GM19023 (cell line): ENCODE results near the gene FOSL2.
"Not testable (repeated sequence)": the region's sequence is repeated elsewhere in the genome, so short reads cannot be mapped to it uniquely, and the experiment has no call there.

Source experiments
- ATAC-seq: cut with Tn5 transposase; IDR thresholded peaks from one replicate; pipeline ENCODE4 v1.9.1; 2021; ENCODE audit warnings: mild to moderate bottlenecking, moderate library complexity; ENCODE audit not compliant: unreplicated experiment

FOSL2 gene

GRCh38 chr2:28357055-28357454 lies 35.6 kb upstream of the FOSL2 start:
- no peak for ATAC-seq

- no peak for ATAC-seq
Measured at GRCh38 chr2:28357948-28358667, 34.5 kb upstream of the FOSL2 start.

- ATAC-seq, result peak; percentile 9
Measured at GRCh38 chr2:28358668-28359201, 33.9 kb upstream of the FOSL2 start.

GRCh38 chr2:28359222-28360057 lies 33.2 kb upstream of the FOSL2 start:
- peak; percentile 76 for ATAC-seq

- no peak for ATAC-seq
Measured at GRCh38 chr2:28360058-28360717, 32.5 kb upstream of the FOSL2 start.

- ATAC-seq, result no peak
Measured at GRCh38 chr2:28360718-28361293, 31.9 kb upstream of the FOSL2 start.

GRCh38 chr2:28361991-28362710 lies 30.5 kb upstream of the FOSL2 start:
- no peak for ATAC-seq

- ATAC-seq, result no peak
Measured at GRCh38 chr2:28362991-28363521, 29.6 kb upstream of the FOSL2 start.

GRCh38 chr2:28363686-28364280 lies 28.9 kb upstream of the FOSL2 start:
- no peak for ATAC-seq

GRCh38 chr2:28364610-28365009 lies 28.0 kb upstream of the FOSL2 start:
- no peak for ATAC-seq

- no peak for ATAC-seq
Measured at GRCh38 chr2:28365158-28365557, 27.5 kb upstream of the FOSL2 start.

GRCh38 chr2:28366149-28366495 lies 26.5 kb upstream of the FOSL2 start:
- no peak for ATAC-seq

GRCh38 chr2:28366496-28367282 lies 26.0 kb upstream of the FOSL2 start:
- ATAC-seq, result no peak

GRCh38 chr2:28367667-28368356 lies 24.8 kb upstream of the FOSL2 start:
- no peak for ATAC-seq

- ATAC-seq, result no peak
Measured at GRCh38 chr2:28368357-28368798, 24.3 kb upstream of the FOSL2 start.

GRCh38 chr2:28369358-28369757 lies 23.3 kb upstream of the FOSL2 start:
- ATAC-seq, result no peak

GRCh38 chr2:28370354-28370753 lies 22.3 kb upstream of the FOSL2 start:
- ATAC-seq, result no peak

- ATAC-seq, result not testable (repeated sequence)
Measured at GRCh38 chr2:28371728-28372127, 20.9 kb upstream of the FOSL2 start.
